ENCODE results near the gene TOX3.

TOX3 gene

GRCh38 chr16:52547004-52547833 is at the start of gene TOX3:
Gene TOX3 (minus strand): TSS chr16:52547143. CDS start chr16:52546723, 420 bp downstream.
- DNase-seq: no peak

GRCh38 chr16:52592778-52593177 is 45.8 kb upstream of the TOX3 start:
- no peak for DNase-seq

- DNase-seq: no peak
These were observed 45.1 kb upstream of the TOX3 start for GRCh38 chr16:52591934-52592592.

- no peak for DNase-seq
These were observed 44.5 kb upstream of the TOX3 start for GRCh38 chr16:52591471-52591870.

GRCh38 chr16:52586159-52586558 is 39.2 kb upstream of the TOX3 start:
- DNase-seq: no peak

- DNase-seq: no peak
These were observed 37.7 kb upstream of the TOX3 start for GRCh38 chr16:52584354-52585320.

GRCh38 chr16:52581530-52581929 is 34.6 kb upstream of the TOX3 start:
- DNase-seq: no peak

GRCh38 chr16:52580488-52580887 is 33.5 kb upstream of the TOX3 start:
- DNase-seq: no peak

- DNase-seq: no peak
These were observed 32.0 kb upstream of the TOX3 start for GRCh38 chr16:52578829-52579498.

GRCh38 chr16:52578007-52578828 is 31.3 kb upstream of the TOX3 start:
- DNase-seq: no peak

GRCh38 chr16:52577130-52577706 is 30.3 kb upstream of the TOX3 start:
- DNase-seq: no peak

- no peak for DNase-seq
These were observed 26.7 kb upstream of the TOX3 start for GRCh38 chr16:52573365-52574299.

GRCh38 chr16:52572656-52573055 is 25.7 kb upstream of the TOX3 start:
- no peak for DNase-seq

- DNase-seq: no peak
These were observed 23.6 kb upstream of the TOX3 start for GRCh38 chr16:52570495-52571091.

GRCh38 chr16:52569701-52570100 is 22.8 kb upstream of the TOX3 start:
- DNase-seq: no peak

GRCh38 chr16:52568983-52569690 is 22.2 kb upstream of the TOX3 start:
- DNase-seq: no peak

- DNase-seq: no peak
These were observed 21.6 kb upstream of the TOX3 start for GRCh38 chr16:52568495-52568894.

GRCh38 chr16:52567193-52567592 is 20.2 kb upstream of the TOX3 start:
- no peak for DNase-seq

Data from cortex of kidney (tissue), 1 donor.